ENCODE measurements around the gene FBXO31.
"Not testable (repeated sequence)": the region's sequence is repeated elsewhere in the genome, so short reads cannot be mapped to it uniquely, and the experiment has no call there.

DNA sequence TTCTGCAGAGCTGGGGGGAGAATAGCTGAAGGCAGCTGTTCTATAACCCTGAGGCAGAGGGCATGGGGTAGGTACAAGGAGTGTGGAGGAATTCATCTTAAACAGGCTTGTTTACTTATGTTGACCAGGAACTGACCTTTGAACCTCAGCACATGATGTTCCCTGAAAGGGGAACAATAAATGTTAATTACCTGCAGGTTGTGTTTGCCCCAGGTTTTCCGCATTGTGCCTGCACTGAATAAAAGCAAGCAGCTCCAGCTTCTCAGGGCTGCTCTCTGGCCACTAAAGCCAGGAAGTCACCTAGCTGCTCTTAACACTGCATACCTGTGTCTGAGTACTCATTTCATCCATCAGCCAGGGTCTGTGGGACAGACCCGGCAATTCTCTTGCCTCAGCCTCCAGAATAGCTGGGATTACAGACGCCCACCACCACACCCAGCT is 4.2 kb downstream of the FBXO31 start:
- TF ChIP-seq SPI1 (IDR thresholded peaks at IDR 0.05; ENCODE audit: borderline replicate concordance, low read depth); POLR2AphosphoS5 (IDR thresholded peaks at IDR 0.05; ENCODE audit: low read depth); GABPA (IDR thresholded peaks at IDR 0.05; ENCODE audit: low read depth): not testable (repeated sequence)
- TF ChIP-seq, protein P1, sequence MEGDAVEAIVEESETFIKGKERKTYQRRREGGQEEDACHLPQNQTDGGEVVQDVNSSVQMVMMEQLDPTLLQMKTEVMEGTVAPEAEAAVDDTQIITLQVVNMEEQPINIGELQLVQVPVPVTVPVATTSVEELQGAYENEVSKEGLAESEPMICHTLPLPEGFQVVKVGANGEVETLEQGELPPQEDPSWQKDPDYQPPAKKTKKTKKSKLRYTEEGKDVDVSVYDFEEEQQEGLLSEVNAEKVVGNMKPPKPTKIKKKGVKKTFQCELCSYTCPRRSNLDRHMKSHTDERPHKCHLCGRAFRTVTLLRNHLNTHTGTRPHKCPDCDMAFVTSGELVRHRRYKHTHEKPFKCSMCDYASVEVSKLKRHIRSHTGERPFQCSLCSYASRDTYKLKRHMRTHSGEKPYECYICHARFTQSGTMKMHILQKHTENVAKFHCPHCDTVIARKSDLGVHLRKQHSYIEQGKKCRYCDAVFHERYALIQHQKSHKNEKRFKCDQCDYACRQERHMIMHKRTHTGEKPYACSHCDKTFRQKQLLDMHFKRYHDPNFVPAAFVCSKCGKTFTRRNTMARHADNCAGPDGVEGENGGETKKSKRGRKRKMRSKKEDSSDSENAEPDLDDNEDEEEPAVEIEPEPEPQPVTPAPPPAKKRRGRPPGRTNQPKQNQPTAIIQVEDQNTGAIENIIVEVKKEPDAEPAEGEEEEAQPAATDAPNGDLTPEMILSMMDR (IDR thresholded peaks at IDR 0.05; ENCODE audit: insufficient read depth, low read length) = not testable (repeated sequence)
- TF ChIP-seq, protein P2, sequence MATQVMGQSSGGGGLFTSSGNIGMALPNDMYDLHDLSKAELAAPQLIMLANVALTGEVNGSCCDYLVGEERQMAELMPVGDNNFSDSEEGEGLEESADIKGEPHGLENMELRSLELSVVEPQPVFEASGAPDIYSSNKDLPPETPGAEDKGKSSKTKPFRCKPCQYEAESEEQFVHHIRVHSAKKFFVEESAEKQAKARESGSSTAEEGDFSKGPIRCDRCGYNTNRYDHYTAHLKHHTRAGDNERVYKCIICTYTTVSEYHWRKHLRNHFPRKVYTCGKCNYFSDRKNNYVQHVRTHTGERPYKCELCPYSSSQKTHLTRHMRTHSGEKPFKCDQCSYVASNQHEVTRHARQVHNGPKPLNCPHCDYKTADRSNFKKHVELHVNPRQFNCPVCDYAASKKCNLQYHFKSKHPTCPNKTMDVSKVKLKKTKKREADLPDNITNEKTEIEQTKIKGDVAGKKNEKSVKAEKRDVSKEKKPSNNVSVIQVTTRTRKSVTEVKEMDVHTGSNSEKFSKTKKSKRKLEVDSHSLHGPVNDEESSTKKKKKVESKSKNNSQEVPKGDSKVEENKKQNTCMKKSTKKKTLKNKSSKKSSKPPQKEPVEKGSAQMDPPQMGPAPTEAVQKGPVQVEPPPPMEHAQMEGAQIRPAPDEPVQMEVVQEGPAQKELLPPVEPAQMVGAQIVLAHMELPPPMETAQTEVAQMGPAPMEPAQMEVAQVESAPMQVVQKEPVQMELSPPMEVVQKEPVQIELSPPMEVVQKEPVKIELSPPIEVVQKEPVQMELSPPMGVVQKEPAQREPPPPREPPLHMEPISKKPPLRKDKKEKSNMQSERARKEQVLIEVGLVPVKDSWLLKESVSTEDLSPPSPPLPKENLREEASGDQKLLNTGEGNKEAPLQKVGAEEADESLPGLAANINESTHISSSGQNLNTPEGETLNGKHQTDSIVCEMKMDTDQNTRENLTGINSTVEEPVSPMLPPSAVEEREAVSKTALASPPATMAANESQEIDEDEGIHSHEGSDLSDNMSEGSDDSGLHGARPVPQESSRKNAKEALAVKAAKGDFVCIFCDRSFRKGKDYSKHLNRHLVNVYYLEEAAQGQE (IDR thresholded peaks at IDR 0.05; ENCODE audit: insufficient replicate concordance, low read depth) = not testable (repeated sequence)
